Chondrocyte (in vitro differentiated cells): ENCODE data around the gene SPTSSB. TPM values are rescaled to one million over a fixed set of nuclear protein-coding genes. Genes with fewer than 3 reads are reported as not detected.

Experiments
- DNase-seq: peaks from one replicate; pipeline ENCODE4 v3.0.0; 2021; ENCODE audit warnings: mixed read lengths, low spot score
- H3K27ac Mint-ChIP-seq: one replicate; pipeline ENCODE4 v1.8.0; 2021; ENCODE audit warnings: mild to moderate bottlenecking, moderate library complexity, mixed read lengths; ENCODE audit not compliant: unreplicated experiment
- H3K27me3 Mint-ChIP-seq: 2 replicates; pipeline ENCODE4 v1.8.0; 2021; ENCODE audit warnings: low read depth, mixed read lengths
- H3K36me3 Mint-ChIP-seq: 2 replicates; pipeline ENCODE4 v1.8.0; 2021; ENCODE audit warnings: low read depth, mixed read lengths
- H3K4me1 Mint-ChIP-seq: 2 replicates; pipeline ENCODE4 v1.8.0; 2021; ENCODE audit warnings: low read depth, mild to moderate bottlenecking, mixed read lengths
- H3K4me3 Mint-ChIP-seq: one replicate; pipeline ENCODE4 v1.8.0; 2021; ENCODE audit warnings: mild to moderate bottlenecking, moderate library complexity, mixed read lengths; ENCODE audit not compliant: unreplicated experiment
- H3K9me3 Mint-ChIP-seq: 2 replicates; pipeline ENCODE4 v1.8.0; 2021; ENCODE audit warnings: low read depth, mixed read lengths
- CTCF ChIP-seq: fragments of 200-600 bp; sonication (generic); IDR thresholded peaks from 2 replicates; pipeline ENCODE4 v1.5.0; 2021; ENCODE audit warnings: antibody characterized with exemption, mild to moderate bottlenecking, moderate library complexity
- total RNA-seq: library from RNA; stranded (reverse); gene quantifications from 3 replicates; pipeline ENCODE4 v1.2.1, GENCODE V29; 2021

The SPTSSB gene
- total RNA-seq, 1 donor from 2014 or later = not detected

DNA sequence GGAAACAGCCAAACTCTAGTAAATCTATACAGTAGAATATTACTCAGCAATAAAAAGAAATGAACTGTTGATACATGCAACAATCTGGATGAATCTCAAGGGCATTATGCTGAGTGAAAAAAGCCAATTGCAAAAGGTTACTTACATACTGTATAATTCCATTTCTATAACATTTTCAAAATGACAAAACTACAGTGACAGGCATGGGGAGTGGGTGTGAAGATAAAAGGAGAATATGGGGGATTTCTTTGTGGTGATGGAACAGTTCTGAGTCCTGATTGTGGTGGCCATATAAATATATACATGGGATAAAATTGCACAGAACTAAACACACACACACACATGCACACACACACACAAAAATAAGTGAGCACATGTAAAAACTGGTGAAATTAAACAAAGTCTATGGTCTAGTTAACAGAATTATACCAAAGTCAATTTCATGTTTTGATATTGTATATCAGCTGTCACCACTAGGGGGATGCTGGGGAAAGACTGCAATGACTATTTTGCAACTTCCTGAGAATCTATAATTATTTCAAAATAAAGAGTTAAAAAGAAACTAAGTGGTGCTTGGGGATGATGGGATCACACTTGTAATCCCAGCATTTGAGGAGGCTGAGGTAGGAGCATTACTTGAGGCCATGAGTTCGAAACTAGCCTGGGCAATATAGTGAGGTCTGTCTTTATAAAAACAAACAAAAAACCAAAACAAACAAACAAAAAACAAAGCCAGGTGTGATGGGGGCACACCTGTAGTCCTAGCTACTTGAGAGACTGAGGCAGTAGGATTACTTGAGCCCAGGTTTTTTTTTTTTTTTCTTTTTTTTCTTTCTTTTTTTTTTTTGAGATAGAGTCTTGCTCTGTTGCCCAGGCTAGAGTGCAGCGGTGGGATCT is 66.0 kb downstream of the SPTSSB start:
- TF ChIP-seq CTCF = peak; percentile 82
- Mint-ChIP-seq H3K27me3 (no peaks in the 10 kb centered on the region), H3K4me3 (no peak overlapping the region), H3K36me3 (peaks cover 3% of the 10 kb centered on the region), H3K27ac (no peak overlapping the region), H3K4me1 (no peaks in the 10 kb centered on the region), H3K9me3 (peaks cover 17% of the 10 kb centered on the region)
- DNase-seq = no peak

DNA sequence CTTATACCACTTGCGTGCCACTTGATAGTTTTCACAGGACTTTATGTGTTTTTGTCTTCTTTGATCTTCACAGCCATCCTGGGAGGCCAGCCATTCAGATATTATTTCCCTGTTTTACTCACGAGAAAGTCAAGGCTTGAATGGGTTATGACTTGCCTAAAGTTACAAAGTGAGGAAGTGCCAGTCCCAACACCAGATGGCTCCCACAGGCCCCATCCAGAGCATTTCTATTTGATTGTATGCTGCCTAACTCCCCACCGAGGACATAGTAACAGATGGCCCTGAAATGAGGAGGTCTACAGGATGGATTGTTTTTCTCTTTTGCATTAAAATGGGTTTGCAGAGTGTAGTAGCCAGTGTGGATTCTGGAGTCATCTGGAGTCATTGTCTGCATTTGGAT is 74.5 kb downstream of the SPTSSB start:
- TF ChIP-seq CTCF = no peak
- Mint-ChIP-seq H3K36me3 (peaks cover 15% of the 10 kb centered on the region), H3K9me3 (peaks cover 23% of the 10 kb centered on the region), H3K27me3 (no peaks in the 10 kb centered on the region), H3K4me1 (no peaks in the 10 kb centered on the region), H3K4me3 (no peak overlapping the region), H3K27ac (no peak overlapping the region)
- DNase-seq = no peak

DNA sequence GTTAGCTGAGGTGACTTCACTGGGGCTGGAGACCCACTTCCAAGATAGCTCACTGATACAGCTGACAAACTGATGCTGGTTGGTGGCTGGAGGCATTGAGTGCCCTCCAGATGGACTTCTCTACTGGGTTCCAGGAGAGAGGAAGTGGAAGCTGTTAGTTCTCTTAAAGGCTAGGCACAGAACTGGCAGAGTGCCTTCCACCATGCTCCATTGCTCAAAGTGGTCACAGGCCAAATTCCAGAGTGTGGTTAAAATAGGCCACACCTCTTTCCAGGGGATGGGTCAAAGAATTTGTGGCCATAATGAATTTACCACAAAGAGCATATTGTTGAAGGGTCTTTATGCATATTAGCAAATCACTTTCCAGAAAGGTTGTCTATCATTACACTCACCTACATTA is 76.0 kb downstream of the SPTSSB start:
- Mint-ChIP-seq H3K4me1 (no peaks in the 10 kb centered on the region), H3K36me3 (peaks cover 15% of the 10 kb centered on the region), H3K27me3 (no peaks in the 10 kb centered on the region), H3K4me3 (no peak overlapping the region), H3K27ac (no peak overlapping the region), H3K9me3 (peaks cover 23% of the 10 kb centered on the region)
- TF ChIP-seq CTCF = no peak
- DNase-seq = no peak

Other genes starting within 250 kb of the SPTSSB start
- gene NMD3, start 150.2 kb downstream of the SPTSSB start, total RNA-seq = 67.8 to 80.2 TPM (median 73.1 TPM) in 3 replicates
- not detected in 3 replicates for gene OTOL1, start 125.3 kb upstream of the SPTSSB start, total RNA-seq